Heart left ventricle (tissue), 16 donors: ENCODE results near the gene RALGAPA1. TPM values are rescaled to one million over a fixed set of nuclear protein-coding genes. Genes with fewer than 3 reads are reported as not detected.
"Not testable (repeated sequence)": the region's sequence is repeated elsewhere in the genome, so short reads cannot be mapped to it uniquely, and the experiment has no call there.

Source experiments
- ATAC-seq, 4 donors: fragments of 200-7000 bp; cut with Tn5 transposase; one replicate each; pipeline ENCODE4 v1.9.1; 2020 to 2022; ENCODE audit warnings: moderate library complexity in 4 of 4, mild to moderate bottlenecking in 3 of 4, moderate number of reproducible peaks in 1 of 4
- DNase-seq, 5 donors: peaks; one replicate each; pipeline ENCODE4 v3.0.0-alpha.2; 2020
- H3K27ac ChIP-seq, 12 donors: fragments of 200-600 bp; sonication (generic) in 4 of 12; one replicate each; pipeline versions ENCODE4 v1.5.0 to v1.8.0; 2016 to 2022; ENCODE audit warnings: mild to moderate bottlenecking in 2 of 12
- H3K27me3 ChIP-seq, 9 donors: fragments of 200-600 bp; sonication (generic) in 2 of 9; one replicate each; pipeline versions ENCODE4 v1.5.1 to v1.8.0; 2016 to 2022; ENCODE audit warnings: mild to moderate bottlenecking in 3 of 9
- H3K36me3 ChIP-seq, 9 donors: fragments of 200-600 bp; sonication (generic) in 2 of 9; one replicate each; pipeline versions ENCODE4 v1.5.0 to v1.8.0; 2018 to 2022; ENCODE audit warnings: mild to moderate bottlenecking in 2 of 9
- H3K4me1 ChIP-seq, 12 donors: fragments of 200-600 bp; sonication (generic) in 4 of 12; one replicate each; pipeline versions ENCODE4 v1.5.0 to v1.8.0; 2016 to 2022; ENCODE audit warnings: mild to moderate bottlenecking in 3 of 12
- H3K4me3 ChIP-seq, 12 donors: fragments of 200-600 bp; sonication (generic) in 4 of 12; one replicate each; pipeline versions ENCODE4 v1.5.0 to v1.8.0; 2017 to 2022; ENCODE audit warnings: mild to moderate bottlenecking in 9 of 12, moderate library complexity in 4 of 12
- H3K9me3 ChIP-seq, 12 donors: fragments of 200-600 bp; sonication (generic) in 4 of 12; one replicate each; pipeline versions ENCODE4 v1.5.0 to v1.8.0; 2016 to 2022; ENCODE audit warnings: mild to moderate bottlenecking in 1 of 12
- CTCF ChIP-seq, 12 donors: fragments of 200-600 bp; sonication (generic) in 4 of 12; IDR thresholded peaks; one replicate each; pipeline versions ENCODE4 v1.5.0 to v1.8.0; 2018 to 2022; ENCODE audit warnings: antibody characterized with exemption in 12 of 12, mild to moderate bottlenecking in 5 of 12
- POLR2A ChIP-seq, 2 donors: fragments of 450-650 bp; IDR thresholded peaks; one replicate each; pipeline ENCODE4 v1.6.1; 2017; ENCODE audit warnings: antibody characterized with exemption in 2 of 2, mild to moderate bottlenecking in 2 of 2, moderate library complexity in 2 of 2
- WGBS, 4 donors: extraction: QIAGEN DNeasy Blood & Tissue Kit in 2 of 4; methylation state at CpG; one replicate each; pipeline versions ENCODE4 v1.1.5 to v1.1.7; 2013 to 2018; 5-methylcytosine and 5-hydroxymethylcytosine counted together
- intact Hi-C, 10 donors: fragments of 100-400 bp; cut with DNase I; formaldehyde crosslinking; loops; one replicate each; pipeline versions ENCODE4 v1.11.1 to v1.14.2; 2022
- polyA plus RNA-seq, 2 donors: library from polyadenylated mRNA; stranded (reverse); fragments of 200-250 nt; gene quantifications; one replicate each; pipeline ENCODE4 v1.2.3, GENCODE V29; 2013
- total RNA-seq, 9 donors: library from RNA; depleted of rRNA in 2 of 9; stranded (reverse); fragments of >200 nt in 2 of 9; fragmentation: NEBNext Ultra II Directional in 3 of 9; extraction: Animal tissue kit (Norgen Biotek cat#: 25700) in 3 of 9; gene quantifications; one replicate each; pipeline versions ENCODE4 v1.1.0 to v1.2.4, GENCODE V29; 2016 to 2023
- donor health status: ischemic (EF 13 %, LVEDD 7.1; RV severe dilation, severe dysfunction).
- donor health status: healthy with polysubstance abuse.
- donor health status: DM: no; HTN: yes; CAD: no.
- donor health status: DM: no; HTN: no; CAD: no.
- donor health status: ischemic (EF 25% LVEDD 6.9; RV normal size, moderate dysfunction).
- donor health status: ischemic (EF 25% LVEDD 5.7; RV mildly dilated, moderate dysfunction).
- donor health status: healthy.
- donor health status: DM: yes; HTN: yes; CAD: no.
- donor health status: ischemic (EF 35%, LVEDD 5.7; RV mildly dilated, moderate dysfunction).
- donor health status: nonischemic (EF 11% LVEDD 7.7; RV severe dilation, severe dysfunction).
- donor health status: DM: yes; HTN: yes; CAD: no.
- donor health status: PGD.
- donor health status: ischemic (EF 29% LVEDD 5.4; RV normal size, mild dysfunction).
- donor health status: nonischemic (EF 23%, LVEDD 6.1; RV moderate dilation, normal function).

Gene RALGAPA1
- total and polyA plus RNA-seq, 11 donors: 9.9 to 43.0 (median 27.8) TPM

- peaks cover 0 to 65% (median 14%) of the 10 kb centered on the region in 9 donors for H3K36me3 ChIP-seq
- ATAC-seq (no peak), DNase-seq (no peak)
- no peak for TF ChIP-seq POLR2A (IDR thresholded peaks at IDR 0.05)
- TF ChIP-seq CTCF (IDR thresholded peaks at IDR 0.05): no peak
- H3K4me1 ChIP-seq: no peaks in the 10 kb centered on the region
- H3K27ac ChIP-seq: no peak overlapping the region
- no peaks in the 10 kb centered on the region for H3K9me3 ChIP-seq
- H3K27me3 ChIP-seq: no peaks in the 10 kb centered on the region
- no peak overlapping the region for H3K4me3 ChIP-seq
- WGBS, 4 donors: 79 to 92% (median 84%) methylated on average over 3 of the region's 3 CpGs
- intact Hi-C loops: no loop called here
Measured at GRCh38 chr14:35628989-35629388, 180.1 kb downstream of the RALGAPA1 start.

DNA sequence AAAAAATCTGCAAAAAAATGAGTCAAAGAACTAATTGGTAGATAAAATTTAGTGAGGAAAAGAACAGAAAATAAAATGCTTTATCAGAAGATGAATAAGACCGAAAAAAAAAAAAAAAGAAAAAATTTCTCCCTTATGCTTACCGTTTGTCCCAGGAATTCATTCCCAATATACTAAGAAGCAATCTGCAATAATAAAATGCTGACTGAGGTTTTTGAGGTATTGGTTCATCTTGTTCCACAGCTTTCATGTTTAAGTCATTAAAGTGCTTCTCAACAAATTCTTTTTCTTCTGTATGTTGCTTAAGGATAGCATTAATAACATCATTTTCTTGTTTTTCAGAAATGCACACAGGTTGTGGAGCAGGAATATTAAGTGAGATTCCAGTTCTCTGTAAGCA, 182.1 kb downstream of the RALGAPA1 start:
- ATAC-seq, H3K27me3 ChIP-seq, H3K4me1 ChIP-seq, intact Hi-C loops, DNase-seq, H3K27ac ChIP-seq, H3K4me3 ChIP-seq, H3K9me3 ChIP-seq: not testable (repeated sequence)
- WGBS, 4 donors: 78 to 84% (median 82%) methylated on average over 2 of the region's 2 CpGs
- peaks cover 0 to 66% (median 14%) of the 10 kb centered on the region in 9 donors for H3K36me3 ChIP-seq

GRCh38 chr14:35621996-35622395, 187.1 kb downstream of the RALGAPA1 start:
- 98% methylated on average over 4 of the region's 4 CpGs for WGBS, 4 donors
- H3K4me3 ChIP-seq, H3K27ac ChIP-seq, ATAC-seq, DNase-seq, intact Hi-C loops, H3K27me3 ChIP-seq, H3K4me1 ChIP-seq: not testable (repeated sequence)
- peaks cover 0 to 60% (median 14%) of the 10 kb centered on the region in 9 donors for H3K36me3 ChIP-seq
- peaks cover 0 to 23% (median 0%) of the 10 kb centered on the region in 12 donors for H3K9me3 ChIP-seq

GRCh38 chr14:35619998-35620397, 189.1 kb downstream of the RALGAPA1 start:
- DNase-seq, intact Hi-C loops, H3K4me1 ChIP-seq, ATAC-seq, H3K27me3 ChIP-seq, H3K27ac ChIP-seq, H3K4me3 ChIP-seq: not testable (repeated sequence)
- 94 to 98% (median 96%) methylated on average over 6 of the region's 6 CpGs for WGBS, 4 donors
- peaks cover 0 to 23% (median 0%) of the 10 kb centered on the region in 12 donors for H3K9me3 ChIP-seq
- peaks cover 0 to 59% (median 9%) of the 10 kb centered on the region in 9 donors for H3K36me3 ChIP-seq

DNA sequence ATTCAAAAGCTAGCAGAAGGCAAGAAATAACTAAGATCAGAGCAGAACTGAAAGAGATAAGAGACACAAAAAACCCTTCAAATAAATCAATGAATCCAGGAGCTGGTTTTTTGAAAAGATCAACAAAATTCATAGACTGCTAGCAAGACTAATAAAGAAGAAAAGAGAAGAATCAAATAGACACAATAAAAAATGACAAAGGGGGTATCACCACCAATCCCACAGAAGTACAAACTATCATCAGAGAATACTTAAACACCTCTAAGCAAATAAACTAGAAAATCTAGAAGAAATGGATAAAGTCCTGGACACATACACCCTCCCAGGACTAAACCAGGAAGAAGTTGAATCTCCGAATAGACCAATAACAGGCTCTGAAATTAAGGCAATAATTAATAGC, 189.6 kb downstream of the RALGAPA1 start:
- H3K27me3 ChIP-seq, DNase-seq, ATAC-seq, H3K4me1 ChIP-seq, H3K4me3 ChIP-seq, H3K27ac ChIP-seq, intact Hi-C loops: not testable (repeated sequence)
- Histone ChIP-seq H3K9me3 (peaks cover 0 to 23% (median 0%) of the 10 kb centered on the region in 12 donors), H3K36me3 (peaks cover 0 to 59% (median 6%) of the 10 kb centered on the region in 9 donors)
- WGBS, 4 donors: 96 to 100% (median 99%) methylated on average over 1 of the region's 1 CpG

- H3K27ac ChIP-seq: no peak overlapping the region
- H3K27me3 ChIP-seq: no peaks in the 10 kb centered on the region
- H3K36me3 ChIP-seq: peaks cover 0 to 55% (median 8%) of the 10 kb centered on the region in 9 donors
- 95 to 98% (median 97%) methylated on average over 3 of the region's 3 CpGs for WGBS, 4 donors
- H3K4me1 ChIP-seq: no peaks in the 10 kb centered on the region
- peaks cover 0 to 23% (median 0%) of the 10 kb centered on the region in 12 donors for H3K9me3 ChIP-seq
- intact Hi-C loops: no loop called here
- no peak overlapping the region for H3K4me3 ChIP-seq
- DNase-seq: no peak
- no peak for TF ChIP-seq CTCF (IDR thresholded peaks at IDR 0.05)
- TF ChIP-seq POLR2A (IDR thresholded peaks at IDR 0.05): no peak
- ATAC-seq: no peak
Measured at GRCh38 chr14:35617500-35617899, 191.6 kb downstream of the RALGAPA1 start.
